DOHH2 (cell line): ENCODE measurements around the gene RSBN1L.

Experiments used
- H3F3A ChIP-seq: fragments of 200-600 bp; sonication (generic), shearing (Covaris generic); 2 replicates; pipeline ENCODE4 v1.6.0; 2016; ENCODE audit warnings: antibody characterized with exemption, mild to moderate bottlenecking; ENCODE audit not compliant: control insufficient read depth, insufficient read depth
- H3K27ac ChIP-seq: fragments of 200-600 bp; sonication (generic); 2 replicates; pipeline ENCODE4 v1.5.1; 2014; ENCODE audit warnings: low read depth, mild to moderate bottlenecking, low read length, moderate library complexity
- H3K27me3 ChIP-seq: fragments of 200-600 bp; sonication (generic); 2 replicates; pipeline ENCODE4 v1.6.1; 2014; ENCODE audit warnings: mild to moderate bottlenecking, low read length, mixed read lengths; ENCODE audit not compliant: control insufficient read depth
- H3K36me3 ChIP-seq: fragments of 200-600 bp; sonication (generic); 2 replicates; pipeline ENCODE4 v1.6.1; 2014; ENCODE audit warnings: mild to moderate bottlenecking, low read length, moderate library complexity, mixed read lengths; ENCODE audit not compliant: control insufficient read depth
- H3K4me1 ChIP-seq: fragments of 200-600 bp; sonication (generic); 2 replicates; pipeline ENCODE4 v1.6.1; 2014; ENCODE audit warnings: mild to moderate bottlenecking, low read length, mixed read lengths; ENCODE audit not compliant: control insufficient read depth
- H3K4me2 ChIP-seq: fragments of 200-600 bp; sonication (generic); 2 replicates; pipeline ENCODE4 v1.6.0; 2014; ENCODE audit warnings: mild to moderate bottlenecking, low read length, moderate library complexity
- H3K4me3 ChIP-seq: fragments of 200-600 bp; sonication (generic); 2 replicates; pipeline ENCODE4 v1.5.1; 2014; ENCODE audit warnings: mild to moderate bottlenecking, low read length, mixed read lengths
- H3K79me2 ChIP-seq: fragments of 200-600 bp; sonication (generic); 2 replicates; pipeline ENCODE4 v1.6.1; 2014; ENCODE audit warnings: mild to moderate bottlenecking, low read length, mixed read lengths; ENCODE audit not compliant: control insufficient read depth
- H3K9me2 ChIP-seq: fragments of 200-600 bp; sonication (generic); replicated peaks from 2 replicates; pipeline ENCODE4 v1.6.1; 2014; ENCODE audit warnings: mild to moderate bottlenecking, low read length, mixed read lengths; ENCODE audit not compliant: control insufficient read depth
- H3K9me3 ChIP-seq: fragments of 200-600 bp; sonication (generic); 2 replicates; pipeline ENCODE4 v1.6.1; 2014; ENCODE audit warnings: antibody characterized with exemption, low read length, mixed read lengths; ENCODE audit not compliant: control insufficient read depth, insufficient read depth
- H4K20me1 ChIP-seq: fragments of 200-600 bp; sonication (generic); 2 replicates; pipeline ENCODE4 v1.6.0; 2014; ENCODE audit warnings: low read depth, mild to moderate bottlenecking, antibody characterized with exemption, low read length, moderate library complexity; ENCODE audit not compliant: control insufficient read depth, insufficient read depth
- EZH2phosphoT487 ChIP-seq: fragments of 200-600 bp; sonication (generic); IDR thresholded peaks from 2 replicates; pipeline ENCODE4 v1.6.1; 2017; ENCODE audit warnings: borderline replicate concordance, mild to moderate bottlenecking, antibody characterized with exemption, low read length, moderate library complexity, mixed read lengths
- TF ChIP-seq, protein P1 (sequence below): fragments of 200-600 bp; sonication (generic); IDR thresholded peaks from one replicate; pipeline ENCODE4 v1.5.1; 2014; ENCODE audit warnings: antibody characterized with exemption, mild to moderate bottlenecking, low read depth, low read length; ENCODE audit not compliant: poor library complexity, severe bottlenecking

RSBN1L gene

DNA sequence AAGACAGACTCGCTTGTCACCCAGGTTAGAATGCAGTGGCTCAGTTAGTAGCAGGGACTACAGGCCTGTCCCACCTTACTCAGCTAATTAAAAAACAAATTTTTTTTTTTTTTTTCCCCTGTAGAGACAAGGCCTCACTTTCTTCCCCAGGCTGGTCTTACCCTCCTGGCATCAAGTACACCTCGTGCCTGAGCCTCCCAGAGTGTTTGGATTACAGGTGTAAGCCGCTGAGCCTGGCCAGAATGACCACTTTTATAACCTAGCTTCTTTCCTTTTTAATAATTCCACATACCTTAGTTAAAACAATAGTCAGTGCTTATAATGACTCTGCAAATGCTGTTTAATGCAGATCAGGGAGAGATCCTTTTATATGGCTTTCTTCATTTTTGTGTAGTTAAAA is 31.3 kb downstream of the RSBN1L start:
- no peak for TF ChIP-seq EZH2phosphoT487
- TF ChIP-seq, protein P1, sequence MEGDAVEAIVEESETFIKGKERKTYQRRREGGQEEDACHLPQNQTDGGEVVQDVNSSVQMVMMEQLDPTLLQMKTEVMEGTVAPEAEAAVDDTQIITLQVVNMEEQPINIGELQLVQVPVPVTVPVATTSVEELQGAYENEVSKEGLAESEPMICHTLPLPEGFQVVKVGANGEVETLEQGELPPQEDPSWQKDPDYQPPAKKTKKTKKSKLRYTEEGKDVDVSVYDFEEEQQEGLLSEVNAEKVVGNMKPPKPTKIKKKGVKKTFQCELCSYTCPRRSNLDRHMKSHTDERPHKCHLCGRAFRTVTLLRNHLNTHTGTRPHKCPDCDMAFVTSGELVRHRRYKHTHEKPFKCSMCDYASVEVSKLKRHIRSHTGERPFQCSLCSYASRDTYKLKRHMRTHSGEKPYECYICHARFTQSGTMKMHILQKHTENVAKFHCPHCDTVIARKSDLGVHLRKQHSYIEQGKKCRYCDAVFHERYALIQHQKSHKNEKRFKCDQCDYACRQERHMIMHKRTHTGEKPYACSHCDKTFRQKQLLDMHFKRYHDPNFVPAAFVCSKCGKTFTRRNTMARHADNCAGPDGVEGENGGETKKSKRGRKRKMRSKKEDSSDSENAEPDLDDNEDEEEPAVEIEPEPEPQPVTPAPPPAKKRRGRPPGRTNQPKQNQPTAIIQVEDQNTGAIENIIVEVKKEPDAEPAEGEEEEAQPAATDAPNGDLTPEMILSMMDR: no peak
- H3K4me2 ChIP-seq: no peak overlapping the region
- peaks cover 28% of the 10 kb centered on the region for H4K20me1 ChIP-seq
- peaks cover 5% of the 10 kb centered on the region; the same call in 1 of the 2 replicates for H3K4me1 ChIP-seq
- H3K4me3 ChIP-seq: no peak overlapping the region
- H3F3A ChIP-seq: peaks cover 4% of the 10 kb centered on the region; the same call in 1 of the 2 replicates
- no peaks in the 10 kb centered on the region for H3K9me2 ChIP-seq
- H3K79me2 ChIP-seq: peaks cover 100% of the 10 kb centered on the region
- no peaks in the 10 kb centered on the region for H3K27me3 ChIP-seq
- no peak overlapping the region for H3K27ac ChIP-seq
- peaks cover 15% of the 10 kb centered on the region for H3K36me3 ChIP-seq
- H3K9me3 ChIP-seq: no peaks in the 10 kb centered on the region

DNA sequence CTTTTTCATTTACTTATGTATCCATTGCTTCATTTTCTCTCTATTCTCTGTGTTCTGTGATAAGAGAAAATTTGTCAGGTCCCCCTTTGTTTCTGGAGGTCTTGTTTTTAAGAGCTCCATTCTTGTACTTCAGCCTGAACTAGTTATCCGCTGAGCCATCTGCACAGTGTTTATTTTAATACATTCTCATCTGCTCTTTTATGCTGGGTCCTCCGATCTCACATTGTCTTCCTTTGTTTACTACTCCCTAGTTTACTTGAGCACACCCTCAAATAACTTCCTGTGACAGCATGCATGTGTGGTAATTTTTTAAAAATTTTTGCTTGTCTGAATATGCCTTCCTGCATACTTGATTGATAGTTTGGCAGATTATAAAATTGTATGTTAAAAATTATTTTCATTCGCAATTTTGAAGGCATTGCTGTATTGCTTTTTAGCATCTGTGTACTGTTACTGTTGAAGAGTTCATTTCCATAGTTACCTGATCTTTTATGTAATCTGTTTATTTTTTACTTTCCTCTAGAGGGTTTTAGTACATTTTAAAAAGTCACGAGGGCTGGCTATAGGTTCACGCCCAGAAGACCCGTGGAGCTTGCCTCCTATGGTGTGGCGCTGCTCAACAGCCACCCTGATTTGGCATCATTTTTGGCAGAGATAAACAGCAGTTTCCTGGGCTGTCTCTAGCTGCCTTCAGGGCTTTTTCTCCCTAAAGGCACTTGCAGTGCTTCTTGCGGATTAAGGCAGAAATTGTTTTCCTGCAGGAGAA is 31.9 kb downstream of the RSBN1L start:
- Histone ChIP-seq H3K79me2 (peaks cover 100% of the 10 kb centered on the region), H3F3A (peaks cover 4% of the 10 kb centered on the region; the same call in 1 of the 2 replicates), H3K27me3 (no peaks in the 10 kb centered on the region), H3K4me2 (no peak overlapping the region), H3K27ac (no peak overlapping the region), H3K4me1 (peaks cover 5% of the 10 kb centered on the region; the same call in 1 of the 2 replicates), H3K4me3 (no peak overlapping the region), H3K9me2 (no peaks in the 10 kb centered on the region), H4K20me1 (peaks cover 26% of the 10 kb centered on the region), H3K36me3 (peaks cover 15% of the 10 kb centered on the region), H3K9me3 (no peaks in the 10 kb centered on the region)
- TF ChIP-seq EZH2phosphoT487: no peak
- TF ChIP-seq, protein P1: no peak

DNA sequence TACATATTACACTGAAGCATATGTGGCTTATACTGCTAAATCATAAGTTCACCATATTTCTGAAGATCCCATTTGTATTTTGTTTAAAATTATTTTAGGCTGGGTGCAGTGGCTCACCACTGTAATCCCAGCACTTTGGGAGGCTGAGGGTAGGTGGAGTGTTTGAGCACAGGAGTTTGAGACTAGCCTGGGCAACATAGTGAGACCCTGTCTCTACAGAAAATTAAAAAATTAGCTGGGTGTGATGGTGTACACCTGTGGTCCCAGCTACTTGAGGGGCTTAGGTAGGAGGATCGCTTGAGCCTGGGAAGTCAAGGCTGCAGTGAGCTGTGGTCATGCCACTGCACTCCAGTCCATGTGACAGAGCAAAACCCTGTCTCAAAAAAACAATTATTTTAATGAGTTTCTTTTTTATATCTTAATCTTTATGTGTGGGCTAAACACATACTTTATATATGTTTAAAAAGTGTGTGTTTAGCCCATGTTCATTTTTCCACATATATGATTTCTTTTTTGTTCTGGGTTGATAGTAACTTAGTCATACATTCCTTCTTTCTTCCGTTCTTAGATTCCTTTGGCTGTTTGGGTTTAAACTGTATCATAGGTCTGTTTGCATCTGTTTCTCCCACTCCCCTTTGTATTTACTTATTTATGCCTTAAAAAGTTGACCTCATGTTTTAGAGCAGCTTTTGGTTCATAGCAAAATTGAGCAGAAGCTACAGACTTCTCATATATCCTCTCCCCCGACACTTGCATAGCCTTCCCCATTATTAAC is 33.5 kb downstream of the RSBN1L start:
- peaks cover 18% of the 10 kb centered on the region for H3K36me3 ChIP-seq
- H3K27ac ChIP-seq: no peak overlapping the region
- peaks cover 5% of the 10 kb centered on the region; the same call in 1 of the 2 replicates for H3K4me1 ChIP-seq
- no peaks in the 10 kb centered on the region for H3K27me3 ChIP-seq
- peaks cover 99% of the 10 kb centered on the region for H3K79me2 ChIP-seq
- no peak for TF ChIP-seq EZH2phosphoT487
- TF ChIP-seq, protein P1: no peak
- H3K9me2 ChIP-seq: no peaks in the 10 kb centered on the region
- H3K4me3 ChIP-seq: no peak overlapping the region
- H3K9me3 ChIP-seq: no peaks in the 10 kb centered on the region
- H3K4me2 ChIP-seq: no peak overlapping the region
- H3F3A ChIP-seq: peaks cover 4% of the 10 kb centered on the region
- H4K20me1 ChIP-seq: peaks cover 26% of the 10 kb centered on the region
